K562 (cell line): ENCODE measurements around the gene CRTC3. TPM values are rescaled to one million over a fixed set of nuclear protein-coding genes. Genes with fewer than 3 reads are reported as not detected.

Experiments
- ATAC-seq: fragments of 200-7000 bp; cut with Tn5 transposase; 3 replicates; pipeline ENCODE4 v1.9.1; 2020; ENCODE audit warnings: moderate library complexity
- BruUV-seq: library from RNA; stranded (reverse); fragments of 400-500 nt; replicated peaks from 2 replicates; lab custom pipeline; 2021; lab: Mats Ljungman, UMichigan
- CTCF ChIA-PET: fragments of 300-600 bp; formaldehyde crosslinking; extraction: SDS; loops from one replicate; lab custom pipeline; 2021; ENCODE audit warnings: low intra/inter-chr PET ratio; lab: Yijun Ruan, JAX
- POLR2A ChIA-PET: fragments of 300-600, 350-650 bp; sonication (Branson Sonifier 250); formaldehyde crosslinking; extraction: SDS; loops from one replicate; lab custom pipeline; 2021; ENCODE audit warnings: antibody characterized with exemption, inconsistent platforms; lab: Yijun Ruan, JAX
- DNase-seq, 4 experiments: peaks; one replicate each; pipeline versions ENCODE4 v3.0.0 to v3.0.0-alpha.2; 2011 to 2018; ENCODE audit warnings: low spot score in 3 of 4, mixed read lengths in 3 of 4; ENCODE audit errors: extremely low read depth in 1 of 4
- FAIRE-seq: peaks from 2 replicates; lab custom pipeline; 2011; peaks lifted over from hg19 to GRCh38; lab: Jason Lieb, UNC
- H2AFZ ChIP-seq: 2 replicates; pipeline ENCODE4 v1.6.0; 2011; ENCODE audit warnings: low read depth, low read length, control low read depth, inconsistent platforms
- H3K27ac ChIP-seq: fragments of 200-600 bp; 3 replicates; pipeline ENCODE4 v1.8.0; 2011; ENCODE audit warnings: low read depth, mild to moderate bottlenecking, control low read depth, inconsistent platforms, low read length, moderate library complexity, mixed read lengths; ENCODE audit errors: extremely low read depth
- H3K27me3 ChIP-seq, 2 experiments: fragments of 300-600 bp in 1 of 2; 2 replicates in 1 of 2; 3 replicates in 1 of 2; pipeline versions ENCODE4 v1.6.0 to v1.8.0; 2011; ENCODE audit warnings: inconsistent platforms in 2 of 2, low read length in 2 of 2, mild to moderate bottlenecking in 1 of 2, mixed read lengths in 1 of 2, moderate library complexity in 1 of 2; ENCODE audit not compliant: control insufficient read depth in 2 of 2, insufficient read depth in 2 of 2
- H3K36me3 ChIP-seq: fragments of 300-600 bp; 3 replicates; pipeline ENCODE4 v1.8.0; 2011; ENCODE audit warnings: mild to moderate bottlenecking, low read length, inconsistent platforms; ENCODE audit not compliant: control insufficient read depth, insufficient read depth
- H3K4me1 ChIP-seq, 2 experiments: fragments of 200-600 bp in 1 of 2; replicated peaks in 1 of 2; 2 replicates in 1 of 2; 3 replicates in 1 of 2; pipeline versions ENCODE4 v1.5.1 to v1.8.0; 2011; ENCODE audit warnings: inconsistent platforms in 2 of 2, low read length in 2 of 2, mild to moderate bottlenecking in 1 of 2, mixed read lengths in 1 of 2, moderate library complexity in 1 of 2; ENCODE audit not compliant: control insufficient read depth in 2 of 2, insufficient read depth in 2 of 2
- H3K4me2 ChIP-seq: 2 replicates; pipeline ENCODE4 v1.6.1; 2011; ENCODE audit warnings: low read length, control low read depth, inconsistent platforms, mixed read lengths; ENCODE audit not compliant: insufficient read depth
- H3K4me3 ChIP-seq: fragments of 200-600 bp; sonication (generic), shearing (Covaris generic); 2 replicates; pipeline ENCODE4 v1.5.1; 2016; ENCODE audit warnings: control low read depth, inconsistent platforms
- H3K79me2 ChIP-seq: fragments of 200-600 bp; 3 replicates; pipeline ENCODE4 v1.8.0; 2011; ENCODE audit warnings: low read length, inconsistent platforms; ENCODE audit not compliant: control insufficient read depth, insufficient read depth
- H3K9ac ChIP-seq, 2 experiments: 2 replicates each; pipeline versions ENCODE4 v1.6.0 to v1.6.1; 2011; ENCODE audit warnings: low read depth in 2 of 2, low read length in 2 of 2, control low read depth in 1 of 2, inconsistent platforms in 1 of 2, mild to moderate bottlenecking in 1 of 2, mixed read lengths in 1 of 2; ENCODE audit not compliant: insufficient read depth in 1 of 2
- H3K9me1 ChIP-seq: one replicate; pipeline ENCODE4 v1.6.0; 2011; ENCODE audit warnings: inconsistent platforms, mild to moderate bottlenecking, low read length, moderate library complexity; ENCODE audit not compliant: control insufficient read depth, insufficient read depth
- H3K9me3 ChIP-seq: replicated peaks from 2 replicates; pipeline ENCODE4 v1.5.1; 2011; ENCODE audit warnings: low read depth, low read length, inconsistent platforms; ENCODE audit not compliant: control insufficient read depth, insufficient read depth
- H4K20me1 ChIP-seq: replicated peaks from 2 replicates; pipeline ENCODE4 v1.6.1; 2011; ENCODE audit warnings: low read length, inconsistent platforms, mixed read lengths; ENCODE audit not compliant: control insufficient read depth, insufficient read depth
- ADNP ChIP-seq: fragments of 200-800 bp; sonication (Bioruptor generic); IDR thresholded peaks from 2 replicates; pipeline ENCODE4 v1.6.1; 2016; ENCODE audit warnings: missing genetic modification characterization, missing compliant biosample characterization
- FOSL1 ChIP-seq: fragments of 200-800 bp; sonication (Bioruptor generic); conservative IDR thresholded peaks from 2 replicates; pipeline ENCODE4 v1.6.1; 2016; ENCODE audit warnings: missing genetic modification characterization, missing compliant biosample characterization
- GATAD2B ChIP-seq: fragments of 450-650 bp; IDR thresholded peaks from 2 replicates; pipeline ENCODE4 v1.6.1; 2017; ENCODE audit warnings: mild to moderate bottlenecking, borderline replicate concordance
- L3MBTL2 ChIP-seq: fragments of 450-650 bp; IDR thresholded peaks from 2 replicates; pipeline ENCODE4 v1.6.1; 2016; ENCODE audit warnings: mild to moderate bottlenecking, moderate library complexity
- MEF2D ChIP-seq: conservative IDR thresholded peaks from 2 replicates; pipeline ENCODE4 v1.6.1; 2016; ENCODE audit warnings: low read depth, missing genetic modification characterization, missing compliant biosample characterization
- SPI1 ChIP-seq: IDR thresholded peaks from 2 replicates; pipeline ENCODE4 v1.6.1; 2011; ENCODE audit warnings: low read depth, low read length, control low read depth, borderline replicate concordance
- ZNF197 ChIP-seq: fragments of 200-800 bp; sonication (Bioruptor generic); IDR thresholded peaks from 2 replicates; pipeline ENCODE4 v1.6.1; 2016; ENCODE audit warnings: low read depth, missing genetic modification characterization, missing compliant biosample characterization
- ZNF699 ChIP-seq: fragments of 250-450 bp; sonication (Bioruptor Pico); IDR thresholded peaks from 2 replicates; pipeline ENCODE4 v1.8.0; 2021; ENCODE audit warnings: mild to moderate bottlenecking, moderate library complexity; ENCODE audit not compliant: insufficient replicate concordance
- WGBS: fragments of 100-300 bp; shearing (Covaris generic); methylation state at CpG from one replicate; pipeline ENCODE4 v1.1.6; 2016; ENCODE audit warnings: low coverage, mixed read lengths; ENCODE audit not compliant: insufficient coverage; ENCODE audit errors: missing lambda C conversion rate; 5-methylcytosine and 5-hydroxymethylcytosine counted together
- in situ Hi-C: fragments of 300-500 bp; cut with MboI; formaldehyde crosslinking; loops from 4 replicates; pipeline ENCODE4 v1.15.0; 2018; ENCODE audit warnings: inconsistent platforms, mixed read lengths
- intact Hi-C: fragments of 100-400 bp; cut with micrococcal nuclease; formaldehyde crosslinking; loops from 2 replicates; pipeline ENCODE4 v1.14.2; 2022
- polyA plus RNA-seq, 8 experiments: library from polyadenylated mRNA; depleted of rRNA in 4 of 8; stranded (reverse) in 5 of 8; unstranded in 3 of 8; fragments of >200 nt; fragmentation: Nextera tagmentation in 2 of 8; fragmentation: Illumina TruSeq in 1 of 8; extraction: Ambion mirVana in 2 of 8; extraction: Trizol in 1 of 8; gene quantifications; 2 replicates each; pipeline versions ENCODE4 v1.2.1 to v1.2.3, GENCODE V29; 2011 to 2014; ENCODE audit warnings: inconsistent platforms in 1 of 8, missing spikeins in 1 of 8
- total RNA-seq, 7 experiments: library from RNA; depleted of rRNA in 6 of 7; stranded (reverse); fragments of >200 nt in 6 of 7; fragmentation: Illumina TruSeq in 2 of 7; extraction: Trizol in 2 of 7; gene quantifications; 2 replicates each; pipeline versions ENCODE4 v1.2.1 to v1.2.3, GENCODE V29; 2011 to 2021; ENCODE audit warnings: low replicate concordance in 1 of 7
- TF ChIP-seq, protein P1 (sequence below): fragments of 450-650 bp; IDR thresholded peaks from 2 replicates; pipeline ENCODE4 v1.6.1; 2018; ENCODE audit not compliant: partially characterized antibody
- TF ChIP-seq, protein P2 (sequence below): fragments of 450-650 bp; IDR thresholded peaks from 2 replicates; pipeline ENCODE4 v1.6.1; 2016; ENCODE audit warnings: borderline replicate concordance

The CRTC3 gene
- total and polyA plus RNA-seq, 9 of the 15 experiments (the other 6 are each of a cell fraction or from before 2014, with no cell fraction given), result 1.2 to 19.0 (median 11.6) TPM

DNA sequence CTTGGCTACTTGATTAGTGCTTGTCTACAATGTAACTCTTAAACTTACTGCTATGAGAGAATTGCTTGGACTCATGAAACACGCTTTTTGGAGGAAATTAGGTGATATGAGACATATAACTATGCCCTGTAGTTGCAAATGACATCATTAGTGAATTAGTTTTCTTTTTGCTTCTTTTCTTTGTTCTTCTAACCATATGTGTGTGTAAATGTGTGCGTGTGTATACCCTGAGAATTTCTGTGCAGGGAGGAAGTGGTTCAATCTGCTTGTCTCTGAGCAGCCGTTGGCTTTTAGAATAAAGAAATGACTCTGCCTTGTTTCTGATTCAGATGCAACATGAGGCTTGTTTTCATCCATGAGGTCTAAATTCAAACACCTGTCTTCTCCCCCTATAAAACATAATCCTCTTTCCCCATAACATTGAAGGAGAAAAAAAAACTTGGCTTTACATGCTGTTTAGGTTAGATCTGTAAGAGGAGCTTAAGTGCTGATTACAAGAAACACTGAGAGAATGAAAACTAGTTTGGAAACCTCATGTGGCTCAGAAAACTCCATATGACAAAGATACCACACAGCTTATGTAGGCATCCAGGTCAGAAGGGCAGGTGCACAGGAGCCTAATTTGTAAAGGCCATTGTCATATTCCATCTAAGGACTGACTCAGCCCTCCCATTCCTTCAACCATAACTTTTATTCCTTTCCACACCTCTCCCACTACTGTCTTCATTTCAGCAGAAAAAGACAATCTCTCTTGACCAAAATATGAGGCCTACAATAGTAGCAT lies 156.9 kb downstream of the CRTC3 start:
- peaks cover 4 to 21% of the 10 kb centered on the region in 2 experiments; a peak in 4 of 5 replicates for H3K4me1 ChIP-seq

More for the DNA sequence above, 156.9 kb downstream of the CRTC3 start:
- ATAC-seq, result peak; percentile 51
- ChIA-PET CTCF (no interaction called here), POLR2A (interaction anchor here (0.5 to 0.9 kb wide), 3 partner anchors 10 to 19 kb away, joined by 3 to 4 read pairs (median 3); no protein-coding TSS in a partner anchor)
- Histone ChIP-seq H3K9ac (no peak overlapping the region; a peak in 1 of 4 replicates), H3K27me3 (no peaks in the 10 kb centered on the region), H3K9me1 (no peaks in the 10 kb centered on the region), H3K9me3 (no peaks in the 10 kb centered on the region; the same call in 1 of the 2 replicates), H3K4me3 (no peak overlapping the region), H3K27ac (peak overlapping the region; percentile 49; the same call in 2 of the 3 replicates), H3K4me2 (no peak overlapping the region), H2AFZ (peak overlapping the region; percentile 73), H3K36me3 (no peaks in the 10 kb centered on the region; the same call in 2 of the 3 replicates), H4K20me1 (no peaks in the 10 kb centered on the region), H3K79me2 (no peaks in the 10 kb centered on the region)
- TF ChIP-seq GATAD2B (no peak), FOSL1 (tag) (0 out of 2 replicates have a peak, but pooled peaks have one; percentile 13), ZNF197 (CRISPR knock-in tag) (peak; percentile 17; the same call in 1 of the 2 replicates), ZNF699 (no peak), SPI1 (peak; percentile 76; the same call in 1 of the 2 replicates), L3MBTL2 (0 out of 2 replicates have a peak, but pooled peaks have one; percentile 4), MEF2D (tag) (0 out of 2 replicates have a peak, but pooled peaks have one; percentile 0), ADNP (tag) (0 out of 2 replicates have a peak, but pooled peaks have one; percentile 52)
- TF ChIP-seq, protein P1, sequence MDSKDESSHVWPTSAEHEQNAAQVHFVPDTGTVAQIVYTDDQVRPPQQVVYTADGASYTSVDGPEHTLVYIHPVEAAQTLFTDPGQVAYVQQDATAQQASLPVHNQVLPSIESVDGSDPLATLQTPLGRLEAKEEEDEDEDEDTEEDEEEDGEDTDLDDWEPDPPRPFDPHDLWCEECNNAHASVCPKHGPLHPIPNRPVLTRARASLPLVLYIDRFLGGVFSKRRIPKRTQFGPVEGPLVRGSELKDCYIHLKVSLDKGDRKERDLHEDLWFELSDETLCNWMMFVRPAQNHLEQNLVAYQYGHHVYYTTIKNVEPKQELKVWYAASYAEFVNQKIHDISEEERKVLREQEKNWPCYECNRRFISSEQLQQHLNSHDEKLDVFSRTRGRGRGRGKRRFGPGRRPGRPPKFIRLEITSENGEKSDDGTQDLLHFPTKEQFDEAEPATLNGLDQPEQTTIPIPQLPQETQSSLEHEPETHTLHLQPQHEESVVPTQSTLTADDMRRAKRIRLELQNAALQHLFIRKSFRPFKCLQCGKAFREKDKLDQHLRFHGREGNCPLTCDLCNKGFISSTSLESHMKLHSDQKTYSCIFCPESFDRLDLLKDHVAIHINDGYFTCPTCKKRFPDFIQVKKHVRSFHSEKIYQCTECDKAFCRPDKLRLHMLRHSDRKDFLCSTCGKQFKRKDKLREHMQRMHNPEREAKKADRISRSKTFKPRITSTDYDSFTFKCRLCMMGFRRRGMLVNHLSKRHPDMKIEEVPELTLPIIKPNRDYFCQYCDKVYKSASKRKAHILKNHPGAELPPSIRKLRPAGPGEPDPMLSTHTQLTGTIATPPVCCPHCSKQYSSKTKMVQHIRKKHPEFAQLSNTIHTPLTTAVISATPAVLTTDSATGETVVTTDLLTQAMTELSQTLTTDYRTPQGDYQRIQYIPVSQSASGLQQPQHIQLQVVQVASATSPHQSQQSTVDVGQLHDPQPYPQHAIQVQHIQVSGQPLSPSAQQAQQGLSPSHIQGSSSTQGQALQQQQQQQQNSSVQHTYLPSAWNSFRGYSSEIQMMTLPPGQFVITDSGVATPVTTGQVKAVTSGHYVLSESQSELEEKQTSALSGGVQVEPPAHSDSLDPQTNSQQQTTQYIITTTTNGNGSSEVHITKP, result peak; percentile 34
- TF ChIP-seq, protein P2, sequence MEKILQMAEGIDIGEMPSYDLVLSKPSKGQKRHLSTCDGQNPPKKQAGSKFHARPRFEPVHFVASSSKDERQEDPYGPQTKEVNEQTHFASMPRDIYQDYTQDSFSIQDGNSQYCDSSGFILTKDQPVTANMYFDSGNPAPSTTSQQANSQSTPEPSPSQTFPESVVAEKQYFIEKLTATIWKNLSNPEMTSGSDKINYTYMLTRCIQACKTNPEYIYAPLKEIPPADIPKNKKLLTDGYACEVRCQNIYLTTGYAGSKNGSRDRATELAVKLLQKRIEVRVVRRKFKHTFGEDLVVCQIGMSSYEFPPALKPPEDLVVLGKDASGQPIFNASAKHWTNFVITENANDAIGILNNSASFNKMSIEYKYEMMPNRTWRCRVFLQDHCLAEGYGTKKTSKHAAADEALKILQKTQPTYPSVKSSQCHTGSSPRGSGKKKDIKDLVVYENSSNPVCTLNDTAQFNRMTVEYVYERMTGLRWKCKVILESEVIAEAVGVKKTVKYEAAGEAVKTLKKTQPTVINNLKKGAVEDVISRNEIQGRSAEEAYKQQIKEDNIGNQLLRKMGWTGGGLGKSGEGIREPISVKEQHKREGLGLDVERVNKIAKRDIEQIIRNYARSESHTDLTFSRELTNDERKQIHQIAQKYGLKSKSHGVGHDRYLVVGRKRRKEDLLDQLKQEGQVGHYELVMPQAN, result no peak
- peak; percentile 57 for FAIRE-seq
- DNase-seq, result no peak
- in situ Hi-C loops (no loop called here), intact Hi-C loops (no loop called here)
- no TSS peak for BruUV-seq
- WGBS, result 43% methylated on average over 3 of the region's 3 CpGs
